HG02588 (cell line): ENCODE data around the gene ANKRD12.

Experiments
- ATAC-seq: cut with Tn5 transposase; IDR thresholded peaks from one replicate; pipeline ENCODE4 v1.9.1; 2021; ENCODE audit warnings: mild to moderate bottlenecking, moderate library complexity; ENCODE audit not compliant: unreplicated experiment

ANKRD12 gene

GRCh38 chr18:9334973-9335696 is 198.6 kb downstream of the ANKRD12 start:
- ATAC-seq: peak; percentile 41
